Fibroblast of upper back skin (primary cell): ENCODE results near the gene ASTN2.

Experiments used
- DNase-seq: peaks from one replicate; pipeline ENCODE4 v3.0.0-alpha.2; 2013

ASTN2 gene

GRCh38 chr9:117063721-117064471 lies 351.0 kb downstream of the ASTN2 start:
- no peak for DNase-seq

GRCh38 chr9:117060963-117061362 lies 353.9 kb downstream of the ASTN2 start:
- DNase-seq: no peak

GRCh38 chr9:117050007-117050406 lies 364.9 kb downstream of the ASTN2 start:
- no peak for DNase-seq

GRCh38 chr9:117046666-117047327 lies 368.1 kb downstream of the ASTN2 start:
- DNase-seq: peak; percentile 1

- DNase-seq: no peak
These were observed 370.6 kb downstream of the ASTN2 start for GRCh38 chr9:117044241-117044640.

GRCh38 chr9:117043159-117043558 lies 371.7 kb downstream of the ASTN2 start:
- DNase-seq: no peak

GRCh38 chr9:117035546-117035945 lies 379.3 kb downstream of the ASTN2 start:
- DNase-seq: no peak

GRCh38 chr9:117034866-117035265 lies 380.0 kb downstream of the ASTN2 start:
- DNase-seq: peak; percentile 18

- no peak for DNase-seq
These were observed 384.5 kb downstream of the ASTN2 start for GRCh38 chr9:117030254-117030768.

GRCh38 chr9:117029341-117029740 lies 385.5 kb downstream of the ASTN2 start:
- no peak for DNase-seq

- DNase-seq: peak; percentile 14
These were observed 386.6 kb downstream of the ASTN2 start for GRCh38 chr9:117028103-117028858.

- DNase-seq: no peak
These were observed 393.0 kb downstream of the ASTN2 start for GRCh38 chr9:117021906-117022305.

GRCh38 chr9:117018966-117019617 lies 395.8 kb downstream of the ASTN2 start:
- DNase-seq: no peak

GRCh38 chr9:117017414-117017985 lies 397.4 kb downstream of the ASTN2 start:
- DNase-seq: no peak

GRCh38 chr9:117014061-117014460 lies 400.8 kb downstream of the ASTN2 start:
- no peak for DNase-seq

- DNase-seq: no peak
These were observed 401.3 kb downstream of the ASTN2 start for GRCh38 chr9:117013440-117013995.

- no peak for DNase-seq
These were observed 404.8 kb downstream of the ASTN2 start for GRCh38 chr9:117010061-117010460.

GRCh38 chr9:117008876-117009275 lies 406.0 kb downstream of the ASTN2 start:
- no peak for DNase-seq

GRCh38 chr9:117008461-117008860 lies 406.4 kb downstream of the ASTN2 start:
- no peak for DNase-seq

GRCh38 chr9:117002686-117003085 lies 412.2 kb downstream of the ASTN2 start:
- no peak for DNase-seq

GRCh38 chr9:117000834-117001233 lies 414.0 kb downstream of the ASTN2 start:
- DNase-seq: no peak

- DNase-seq: no peak
These were observed 414.6 kb downstream of the ASTN2 start for GRCh38 chr9:117000196-117000723.
